Central memory CD8-positive, alpha-beta T cell (primary cell): ENCODE results near the gene ORM2.

ENCODE experiments used
- ATAC-seq: fragments of 150-1000 bp; cut with Tn5 transposase; replicated peaks from 2 replicates; pipeline ENCODE4 v1.10.0; 2022; ENCODE audit warnings: mild to moderate bottlenecking, moderate FRiP score, moderate number of reproducible peaks; ENCODE audit not compliant: poor library complexity, severe bottlenecking; ENCODE audit errors: extremely low read depth
- DNase-seq, 2 donors: peaks; one replicate each; pipeline ENCODE4 v3.0.0; 2021; ENCODE audit warnings: low spot score in 2 of 2
- H3K27ac Mint-ChIP-seq: one replicate; pipeline ENCODE4 v1.8.0; 2022; ENCODE audit warnings: low read depth, mild to moderate bottlenecking, moderate library complexity, mixed read lengths
- H3K27me3 Mint-ChIP-seq: one replicate; pipeline ENCODE4 v1.8.0; 2022; ENCODE audit warnings: mixed read lengths
- H3K36me3 Mint-ChIP-seq: one replicate; pipeline ENCODE4 v1.8.0; 2022; ENCODE audit warnings: mild to moderate bottlenecking, moderate library complexity, mixed read lengths; ENCODE audit not compliant: insufficient read depth
- H3K4me1 Mint-ChIP-seq: one replicate; pipeline ENCODE4 v1.8.0; 2022; ENCODE audit warnings: mixed read lengths
- H3K4me3 Mint-ChIP-seq: one replicate; pipeline ENCODE4 v1.8.0; 2022; ENCODE audit warnings: mild to moderate bottlenecking, moderate library complexity, mixed read lengths
- H3K9me3 Mint-ChIP-seq: one replicate; pipeline ENCODE4 v1.8.0; 2022; ENCODE audit warnings: mixed read lengths

Gene ORM2

GRCh38 chr9:114334490-114334889 is 4.8 kb downstream of the ORM2 start:
- no peak for DNase-seq
- no peak overlapping the region for H3K4me3 Mint-ChIP-seq
- no peaks in the 10 kb centered on the region for H3K27me3 Mint-ChIP-seq
- no peak for ATAC-seq
- no peaks in the 10 kb centered on the region for H3K9me3 Mint-ChIP-seq
- H3K4me1 Mint-ChIP-seq = peaks cover 26% of the 10 kb centered on the region
- peak overlapping the region; percentile 82 for H3K27ac Mint-ChIP-seq
- peaks cover 59% of the 10 kb centered on the region for H3K36me3 Mint-ChIP-seq

- Mint-ChIP-seq H3K27ac (peak overlapping the region; percentile 82), H3K36me3 (peaks cover 66% of the 10 kb centered on the region), H3K9me3 (no peaks in the 10 kb centered on the region), H3K4me3 (no peak overlapping the region), H3K27me3 (no peaks in the 10 kb centered on the region), H3K4me1 (peaks cover 23% of the 10 kb centered on the region)
- DNase-seq (no peak), ATAC-seq (no peak)
Observed at GRCh38 chr9:114335745-114336144, 6.1 kb downstream of the ORM2 start.

GRCh38 chr9:114336157-114336556 is 6.5 kb downstream of the ORM2 start:
- Mint-ChIP-seq H3K36me3 (peaks cover 68% of the 10 kb centered on the region), H3K9me3 (no peaks in the 10 kb centered on the region), H3K4me1 (peaks cover 20% of the 10 kb centered on the region), H3K4me3 (no peak overlapping the region), H3K27me3 (no peaks in the 10 kb centered on the region), H3K27ac (peak overlapping the region; percentile 82)
- DNase-seq (no peak), ATAC-seq (no peak)

GRCh38 chr9:114336699-114337395 is 7.2 kb downstream of the ORM2 start:
- peaks cover 71% of the 10 kb centered on the region for H3K36me3 Mint-ChIP-seq
- ATAC-seq = no peak
- no peak for DNase-seq
- H3K4me1 Mint-ChIP-seq = peaks cover 21% of the 10 kb centered on the region
- peak overlapping the region; percentile 82 for H3K27ac Mint-ChIP-seq
- H3K9me3 Mint-ChIP-seq = no peaks in the 10 kb centered on the region
- H3K27me3 Mint-ChIP-seq = no peaks in the 10 kb centered on the region
- peak overlapping the region; percentile 20 for H3K4me3 Mint-ChIP-seq

- Mint-ChIP-seq H3K4me1 (peaks cover 18% of the 10 kb centered on the region), H3K4me3 (no peak overlapping the region), H3K27me3 (no peaks in the 10 kb centered on the region), H3K9me3 (no peaks in the 10 kb centered on the region), H3K36me3 (peaks cover 74% of the 10 kb centered on the region), H3K27ac (no peak overlapping the region)
- no peak for ATAC-seq
- DNase-seq = no peak
Observed at GRCh38 chr9:114338187-114338586, 8.5 kb downstream of the ORM2 start.

GRCh38 chr9:114339130-114339908 is 9.7 kb downstream of the ORM2 start:
- H3K9me3 Mint-ChIP-seq = no peaks in the 10 kb centered on the region
- peaks cover 24% of the 10 kb centered on the region for H3K4me1 Mint-ChIP-seq
- peak overlapping the region; percentile 49 for H3K27ac Mint-ChIP-seq
- H3K4me3 Mint-ChIP-seq = no peak overlapping the region
- peaks cover 83% of the 10 kb centered on the region for H3K36me3 Mint-ChIP-seq
- ATAC-seq (peak; percentile 38), DNase-seq (peak; percentile 27 to 43)
- no peaks in the 10 kb centered on the region for H3K27me3 Mint-ChIP-seq

GRCh38 chr9:114341152-114341830 is 11.6 kb downstream of the ORM2 start:
- peak overlapping the region; percentile 85 for H3K27ac Mint-ChIP-seq
- peaks cover 83% of the 10 kb centered on the region for H3K36me3 Mint-ChIP-seq
- no peak for DNase-seq
- H3K27me3 Mint-ChIP-seq = no peaks in the 10 kb centered on the region
- no peaks in the 10 kb centered on the region for H3K9me3 Mint-ChIP-seq
- H3K4me3 Mint-ChIP-seq = no peak overlapping the region
- peaks cover 24% of the 10 kb centered on the region for H3K4me1 Mint-ChIP-seq
- ATAC-seq = no peak

- Mint-ChIP-seq H3K4me3 (no peak overlapping the region), H3K36me3 (peaks cover 84% of the 10 kb centered on the region), H3K4me1 (peaks cover 24% of the 10 kb centered on the region), H3K9me3 (no peaks in the 10 kb centered on the region), H3K27ac (peak overlapping the region; percentile 85), H3K27me3 (no peaks in the 10 kb centered on the region)
- ATAC-seq (no peak), DNase-seq (no peak)
Observed at GRCh38 chr9:114341991-114342390, 12.3 kb downstream of the ORM2 start.

GRCh38 chr9:114342755-114343440 is 13.2 kb downstream of the ORM2 start:
- Mint-ChIP-seq H3K36me3 (peaks cover 84% of the 10 kb centered on the region), H3K9me3 (no peaks in the 10 kb centered on the region), H3K4me3 (no peak overlapping the region), H3K4me1 (peaks cover 24% of the 10 kb centered on the region), H3K27me3 (no peaks in the 10 kb centered on the region), H3K27ac (peak overlapping the region; percentile 32)
- ATAC-seq = no peak
- DNase-seq = no peak

- ATAC-seq = no peak
- DNase-seq = no peak
- Mint-ChIP-seq H3K9me3 (no peaks in the 10 kb centered on the region), H3K36me3 (peaks cover 86% of the 10 kb centered on the region), H3K27ac (peak overlapping the region; percentile 80), H3K27me3 (no peaks in the 10 kb centered on the region), H3K4me1 (peaks cover 31% of the 10 kb centered on the region), H3K4me3 (no peak overlapping the region)
Observed at GRCh38 chr9:114343471-114344187, 14.0 kb downstream of the ORM2 start.

GRCh38 chr9:114344188-114344566 is 14.5 kb downstream of the ORM2 start:
- Mint-ChIP-seq H3K4me3 (no peak overlapping the region), H3K27ac (peak overlapping the region; percentile 80), H3K9me3 (no peaks in the 10 kb centered on the region), H3K36me3 (peaks cover 87% of the 10 kb centered on the region), H3K27me3 (no peaks in the 10 kb centered on the region), H3K4me1 (peaks cover 37% of the 10 kb centered on the region)
- ATAC-seq (no peak), DNase-seq (no peak)

- peak overlapping the region; percentile 80 for H3K27ac Mint-ChIP-seq
Observed at GRCh38 chr9:114344692-114345091, 15.0 kb downstream of the ORM2 start.

More at GRCh38 chr9:114344692-114345091, 15.0 kb downstream of the ORM2 start:
- Mint-ChIP-seq H3K27me3 (no peaks in the 10 kb centered on the region), H3K4me1 (peaks cover 42% of the 10 kb centered on the region), H3K4me3 (no peak overlapping the region), H3K9me3 (no peaks in the 10 kb centered on the region), H3K36me3 (peaks cover 91% of the 10 kb centered on the region)
- ATAC-seq = no peak
- DNase-seq = no peak
